GM11168 (cell line): ENCODE data around the gene ZNF670.
"Not testable (repeated sequence)": the region's sequence is repeated elsewhere in the genome, so short reads cannot be mapped to it uniquely, and the experiment has no call there.

Experiments
- in situ Hi-C: fragments of 300-500 bp; cut with MboI; formaldehyde crosslinking; loops from one replicate; pipeline ENCODE4 v1.12.0; 2022; ENCODE audit warnings: low sequenced_read_pairs; ENCODE audit not compliant: unreplicated experiment

The ZNF670 gene

GRCh38 chr1:247054992-247055415 is 23.6 kb downstream of the ZNF670 start:
- in situ Hi-C loops = no loop called here

DNA sequence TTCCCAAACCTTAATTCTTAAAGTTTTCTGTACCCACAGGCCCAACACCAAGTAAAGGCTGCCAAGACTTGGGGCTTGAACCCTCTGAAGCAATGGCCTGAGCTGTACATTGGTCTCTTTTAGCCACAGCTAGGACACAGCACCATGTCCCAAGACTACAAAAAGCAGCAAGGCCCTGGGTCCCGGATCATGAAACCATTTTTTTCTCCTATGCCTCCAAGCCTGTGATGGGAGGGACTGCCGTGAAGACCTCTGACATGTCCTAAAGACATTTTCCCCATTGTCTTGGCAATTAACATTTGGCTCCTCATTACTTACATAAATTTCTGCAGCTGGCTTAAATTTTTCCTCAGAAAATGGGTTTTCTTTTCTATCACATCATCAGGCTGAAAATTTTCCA is 30.9 kb downstream of the ZNF670 start:
- in situ Hi-C loops = no loop called here

DNA sequence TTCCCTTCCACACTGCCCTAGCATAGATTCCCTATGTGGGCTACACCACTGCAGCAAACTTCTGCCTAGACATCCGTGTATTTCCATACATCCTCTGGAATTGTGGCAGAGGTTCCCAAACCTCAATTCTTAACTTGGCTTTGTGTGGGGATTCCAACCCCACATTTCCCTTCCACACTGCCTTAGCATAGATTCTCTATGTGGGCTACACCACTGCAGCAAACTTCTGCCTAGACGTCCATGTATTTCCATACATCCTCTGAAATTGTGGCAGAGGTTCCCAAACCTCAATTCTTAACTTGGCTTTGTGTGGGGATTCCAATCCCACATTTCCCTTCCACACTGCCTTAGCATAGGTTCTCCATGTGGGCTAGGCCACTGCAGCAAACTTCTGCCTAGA is 31.4 kb downstream of the ZNF670 start:
- in situ Hi-C loops = no loop called here

DNA sequence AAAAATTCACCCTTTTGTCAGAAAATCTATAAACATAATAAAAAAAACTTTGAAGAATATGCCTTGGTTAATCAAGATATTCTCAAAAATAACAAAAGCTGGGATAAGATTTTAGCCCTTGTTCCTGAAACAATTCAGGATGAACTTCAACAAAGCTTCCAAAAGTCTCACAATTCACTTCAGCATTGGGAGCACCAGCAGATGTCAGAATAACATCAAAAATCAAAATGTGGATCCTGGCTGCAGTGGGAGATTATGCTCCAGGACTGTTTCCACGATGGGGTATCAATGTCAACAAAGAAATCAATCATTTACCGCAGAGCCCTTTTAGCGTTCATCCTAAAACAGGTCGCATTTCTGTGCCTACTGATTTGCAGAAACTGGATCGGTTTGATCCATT is 35.2 kb downstream of the ZNF670 start:
- in situ Hi-C loops = no loop called here

- in situ Hi-C loops = no loop called here
These were observed 40.9 kb downstream of the ZNF670 start for GRCh38 chr1:247037511-247038320.

DNA sequence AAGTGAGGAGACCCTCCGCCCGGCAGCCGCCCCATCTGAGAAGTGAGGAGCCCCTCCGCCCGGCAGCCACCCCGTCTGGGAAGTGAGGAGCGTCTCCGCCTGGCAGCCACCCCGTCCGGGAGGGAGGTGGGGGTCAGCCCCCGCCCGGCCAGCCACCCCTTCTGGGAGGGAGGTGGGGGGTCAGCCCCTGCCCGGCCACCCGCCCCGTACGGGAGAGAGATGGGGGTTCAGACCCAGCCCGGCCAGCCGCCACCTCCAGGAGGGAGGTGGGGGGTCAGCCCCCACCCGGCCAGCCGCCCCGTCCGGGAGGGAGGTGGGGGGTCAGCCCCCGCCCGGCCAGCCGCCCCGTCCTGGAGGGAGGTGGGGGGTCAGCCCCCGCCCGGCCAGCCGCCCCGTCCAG is 46.3 kb downstream of the ZNF670 start:
- in situ Hi-C loops = not testable (repeated sequence)
